ENCODE data around the gene WBP1. TPM values are rescaled to one million over a fixed set of nuclear protein-coding genes. Genes with fewer than 3 reads are reported as not detected.

Gene WBP1
- 10 to 100 TPM; 46.2 to 81.3 (median 59.9) TPM for total RNA-seq

- H3K36me3 ChIP-seq = peaks cover 0 to 24% (median 0%) of the 10 kb centered on the region in 3 donors
- H3K27ac ChIP-seq = peak within 1 kb of the TSS; percentile 98 to 99 (median 98)
- H3K9me3 ChIP-seq = no peaks in the 10 kb centered on the region
- peak; percentile 99 to 100 (median 100) for DNase-seq
- H3K27me3 ChIP-seq = no peaks in the 10 kb centered on the region
- peak; percentile 59 to 61 for TF ChIP-seq POLR2A (IDR thresholded peaks at IDR 0.05)
- TF ChIP-seq, protein P1, sequence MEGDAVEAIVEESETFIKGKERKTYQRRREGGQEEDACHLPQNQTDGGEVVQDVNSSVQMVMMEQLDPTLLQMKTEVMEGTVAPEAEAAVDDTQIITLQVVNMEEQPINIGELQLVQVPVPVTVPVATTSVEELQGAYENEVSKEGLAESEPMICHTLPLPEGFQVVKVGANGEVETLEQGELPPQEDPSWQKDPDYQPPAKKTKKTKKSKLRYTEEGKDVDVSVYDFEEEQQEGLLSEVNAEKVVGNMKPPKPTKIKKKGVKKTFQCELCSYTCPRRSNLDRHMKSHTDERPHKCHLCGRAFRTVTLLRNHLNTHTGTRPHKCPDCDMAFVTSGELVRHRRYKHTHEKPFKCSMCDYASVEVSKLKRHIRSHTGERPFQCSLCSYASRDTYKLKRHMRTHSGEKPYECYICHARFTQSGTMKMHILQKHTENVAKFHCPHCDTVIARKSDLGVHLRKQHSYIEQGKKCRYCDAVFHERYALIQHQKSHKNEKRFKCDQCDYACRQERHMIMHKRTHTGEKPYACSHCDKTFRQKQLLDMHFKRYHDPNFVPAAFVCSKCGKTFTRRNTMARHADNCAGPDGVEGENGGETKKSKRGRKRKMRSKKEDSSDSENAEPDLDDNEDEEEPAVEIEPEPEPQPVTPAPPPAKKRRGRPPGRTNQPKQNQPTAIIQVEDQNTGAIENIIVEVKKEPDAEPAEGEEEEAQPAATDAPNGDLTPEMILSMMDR (IDR thresholded peaks at IDR 0.05) = no peak
- H3K4me3 ChIP-seq = peak within 1 kb of the TSS; percentile 67 to 88 (median 78)
- H3K4me1 ChIP-seq = peaks cover 6 to 44% (median 12%) of the 10 kb centered on the region in 4 donors
Observed at GRCh38 chr2:74458132-74458937, at the start of gene WBP1. Gene WBP1, plus strand, starts transcription at chr2:74458438. Its CDS starts 165 bp downstream, at chr2:74458603.

- DNase-seq = no peak
- H3K4me3 ChIP-seq = no peak overlapping the region
- no peaks in the 10 kb centered on the region for H3K27me3 ChIP-seq
- H3K36me3 ChIP-seq = no peaks in the 10 kb centered on the region
- TF ChIP-seq, protein P1 (IDR thresholded peaks at IDR 0.05) = no peak
- no peak for TF ChIP-seq POLR2A (IDR thresholded peaks at IDR 0.05)
- peaks cover 0 to 21% (median 12%) of the 10 kb centered on the region in 4 donors for H3K4me1 ChIP-seq
- no peak overlapping the region for H3K27ac ChIP-seq
- no peaks in the 10 kb centered on the region for H3K9me3 ChIP-seq
Observed at GRCh38 chr2:74413001-74413698, 45.1 kb upstream of the WBP1 start.

DNA sequence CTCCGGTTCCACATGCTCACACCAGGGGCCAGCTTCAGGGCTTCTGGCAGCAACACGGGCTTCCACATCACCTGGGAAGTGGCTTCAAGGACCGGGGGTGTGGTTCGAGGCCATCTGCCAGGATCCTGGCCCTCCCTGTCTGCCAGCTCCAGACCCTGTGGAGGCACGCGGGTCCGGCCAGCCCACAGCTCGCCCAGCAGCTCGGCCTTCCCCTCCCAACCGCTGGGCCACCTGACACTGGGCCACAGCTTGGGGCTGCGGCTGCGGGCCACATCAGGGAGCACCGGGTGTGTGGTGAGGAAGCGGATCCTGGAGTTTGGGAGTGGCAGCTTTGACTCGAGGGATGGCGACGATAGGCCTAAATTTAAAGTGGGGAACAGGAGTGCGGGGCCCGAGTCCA is 43.8 kb upstream of the WBP1 start:
- peaks cover 0 to 21% (median 12%) of the 10 kb centered on the region in 4 donors for H3K4me1 ChIP-seq
- TF ChIP-seq POLR2A (IDR thresholded peaks at IDR 0.05) = no peak
- TF ChIP-seq, protein P1 (IDR thresholded peaks at IDR 0.05) = no peak
- H3K36me3 ChIP-seq = no peaks in the 10 kb centered on the region
- H3K27me3 ChIP-seq = no peaks in the 10 kb centered on the region
- no peak for DNase-seq
- H3K9me3 ChIP-seq = no peaks in the 10 kb centered on the region
- H3K27ac ChIP-seq = peak overlapping the region; percentile 5 to 55 (median 42)
- H3K4me3 ChIP-seq = peak overlapping the region; percentile 42 to 65 (median 49)

DNA sequence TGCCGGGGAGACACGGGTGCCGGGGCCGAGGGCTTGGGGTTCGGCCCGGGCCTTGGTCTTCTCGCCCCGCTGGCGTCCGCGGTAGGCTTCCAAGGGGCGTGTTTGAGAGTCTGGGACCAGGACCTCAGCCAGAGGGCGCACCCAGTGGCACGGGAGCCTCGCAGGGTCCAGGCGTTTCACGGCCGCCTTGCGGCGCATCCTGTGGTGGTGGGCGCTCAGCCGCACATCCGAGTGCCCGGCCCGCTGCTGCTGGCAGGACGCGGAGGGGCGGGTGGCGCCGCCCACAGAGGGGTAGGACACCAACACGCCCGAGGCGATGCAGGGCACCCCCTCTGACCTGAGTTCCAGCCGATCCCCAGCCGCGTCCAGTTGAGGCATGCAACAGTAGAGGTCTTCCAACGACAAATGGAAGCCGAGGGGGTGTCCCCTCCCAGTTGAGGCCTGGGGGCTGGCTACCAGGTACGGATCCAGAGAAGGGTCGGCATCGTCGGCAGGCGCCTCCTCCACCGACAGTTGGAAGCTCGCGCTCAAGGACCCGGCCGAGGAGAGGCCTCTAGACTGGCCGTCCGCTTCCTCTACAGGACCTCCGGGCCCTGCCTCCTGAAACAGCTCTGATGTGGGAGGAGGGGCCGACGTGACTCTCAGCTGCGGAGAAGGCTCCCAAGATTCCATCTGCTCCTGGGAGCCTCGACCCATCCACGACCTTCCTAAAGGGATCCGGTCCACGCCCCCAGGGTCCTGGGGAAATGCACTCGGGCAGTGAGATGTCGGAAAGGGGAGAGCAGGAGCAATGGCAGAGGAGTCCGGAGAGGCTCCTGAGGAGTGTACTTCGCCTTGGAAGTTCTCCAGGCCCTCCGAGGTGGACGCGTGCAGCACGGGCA is 43.1 kb upstream of the WBP1 start:
- TF ChIP-seq POLR2A (IDR thresholded peaks at IDR 0.05) = no peak
- TF ChIP-seq, protein P1 (IDR thresholded peaks at IDR 0.05) = peak in 4 of 6 experiments; percentile 19 to 40 (median 28)
- Histone ChIP-seq H3K4me3 (peak overlapping the region; percentile 42 to 65 (median 49)), H3K9me3 (no peaks in the 10 kb centered on the region), H3K36me3 (no peaks in the 10 kb centered on the region), H3K27me3 (no peaks in the 10 kb centered on the region), H3K27ac (peak overlapping the region; percentile 5 to 55 (median 42)), H3K4me1 (peaks cover 0 to 21% (median 12%) of the 10 kb centered on the region in 4 donors)
- peak in 2 of 3 donors; percentile 61 to 81 for DNase-seq

Data from Peyer's patch (tissue), 4 donors.